C4-2B (cell line): ENCODE results near the gene AUP1.

Source experiments
- CTCF ChIP-seq: fragments of 450-650 bp; conservative IDR thresholded peaks from 2 replicates; pipeline ENCODE4 v1.5.1; 2017; ENCODE audit warnings: mild to moderate bottlenecking
- ZFX ChIP-seq: fragments of 450-650 bp; IDR thresholded peaks from 2 replicates; pipeline ENCODE4 v1.6.1; 2017

GRCh38 chr2:74564222-74564621, 34.7 kb upstream of the AUP1 start:
- TF ChIP-seq CTCF (no peak), ZFX (no peak)
